ENCODE results near the gene MACF1.

- TF ChIP-seq CTCF (IDR thresholded peaks at IDR 0.05) (no peak), POLR2A (IDR thresholded peaks at IDR 0.05) (no peak)
These were observed 25.0 kb downstream of the MACF1 start for GRCh38 chr1:39229504-39229903.
